ENCODE measurements around the gene PCNX3. TPM values are rescaled to one million over a fixed set of nuclear protein-coding genes. Genes with fewer than 3 reads are reported as not detected.
A peak's percentile ranks its signal among the peaks of the same experiment; 100 is the strongest.

Gene PCNX3
- total and polyA plus RNA-seq, 2 of the 13 experiments (the other 11 are each of a cell fraction or from before 2014, with no cell fraction given) = 16.2 to 23.0 TPM

GRCh38 chr11:65569973-65570918 lies 45.3 kb upstream of the PCNX3 start, which contains the start of gene ZNRD2 (continued):
- TF ChIP-seq ZNF264 (CRISPR knock-in tag; IDR thresholded peaks at IDR 0.05) (no peak), ZNF44 (CRISPR knock-in tag; IDR thresholded peaks at IDR 0.05) (peak; percentile 64; the same call in 1 of the 2 replicates), ZSCAN12 (CRISPR knock-in tag; IDR thresholded peaks at IDR 0.05) (no peak; the same call in 1 of the 2 replicates), THYN1 (CRISPR knock-in tag; IDR thresholded peaks at IDR 0.05; ENCODE audit: borderline replicate concordance, low read depth) (no peak), RELA (CRISPR knock-in tag; IDR thresholded peaks at IDR 0.05) (peak; percentile 82; the same call in 1 of the 2 replicates), MTERF4 (CRISPR knock-in tag; IDR thresholded peaks at IDR 0.05) (peak; percentile 94), JUND (CRISPR knock-in tag; IDR thresholded peaks at IDR 0.05) (no peak; the same call in 1 of the 2 replicates), KDM5A (IDR thresholded peaks at IDR 0.05; ENCODE audit: borderline replicate concordance, low read length) (peak; percentile 98), FLYWCH1 (CRISPR knock-in tag; IDR thresholded peaks at IDR 0.05) (no peak), CREBL2 (CRISPR knock-in tag; IDR thresholded peaks at IDR 0.05; ENCODE audit: borderline replicate concordance) (peak; percentile 35; the same call in 1 of the 2 replicates), NBN (conservative IDR thresholded peaks at IDR 0.05) (no peak), AHR (CRISPR knock-in tag; IDR thresholded peaks at IDR 0.05) (no peak; the same call in 1 of the 2 replicates), SRSF4 (IDR thresholded peaks at IDR 0.05; ENCODE audit: low read depth, low read length, poor library complexity, severe bottlenecking) (no peak), HNF4G (IDR thresholded peaks at IDR 0.05; ENCODE audit: borderline replicate concordance, low read depth, low read length) (no peak), HNF4G (CRISPR knock-in tag; IDR thresholded peaks at IDR 0.05; ENCODE audit: borderline replicate concordance, low read depth) (peak; percentile 56; the same call in 1 of the 2 replicates), ZNF557 (CRISPR knock-in tag; IDR thresholded peaks at IDR 0.05) (no peak), SIN3B (IDR thresholded peaks at IDR 0.05; ENCODE audit: low read length) (peak; percentile 96), ZNF775 (CRISPR knock-in tag; IDR thresholded peaks at IDR 0.05; ENCODE audit: borderline replicate concordance) (no peak), ATRX (CRISPR knock-in tag; IDR thresholded peaks at IDR 0.05; ENCODE audit: borderline replicate concordance) (no peak), ZNF598 (CRISPR knock-in tag; IDR thresholded peaks at IDR 0.05; ENCODE audit: borderline replicate concordance) (0 out of 2 replicates have a peak, but pooled peaks have one; percentile 52), ERF (CRISPR knock-in tag; IDR thresholded peaks at IDR 0.05) (peak; percentile 90; the same call in 1 of the 2 replicates), ZC3H4 (CRISPR knock-in tag; IDR thresholded peaks at IDR 0.05; ENCODE audit: borderline replicate concordance) (0 out of 2 replicates have a peak, but pooled peaks have one; percentile 37), ZNF274 (CRISPR knock-in tag; IDR thresholded peaks at IDR 0.05) (no peak; the same call in 1 of the 2 replicates)
- TF ChIP-seq, protein P1, sequence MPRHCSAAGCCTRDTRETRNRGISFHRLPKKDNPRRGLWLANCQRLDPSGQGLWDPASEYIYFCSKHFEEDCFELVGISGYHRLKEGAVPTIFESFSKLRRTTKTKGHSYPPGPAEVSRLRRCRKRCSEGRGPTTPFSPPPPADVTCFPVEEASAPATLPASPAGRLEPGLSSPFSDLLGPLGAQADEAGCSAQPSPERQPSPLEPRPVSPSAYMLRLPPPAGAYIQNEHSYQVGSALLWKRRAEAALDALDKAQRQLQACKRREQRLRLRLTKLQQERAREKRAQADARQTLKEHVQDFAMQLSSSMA (CRISPR knock-in tag; IDR thresholded peaks at IDR 0.05) = peak; percentile 87; the same call in 1 of the 2 replicates
- TF ChIP-seq, protein P2, sequence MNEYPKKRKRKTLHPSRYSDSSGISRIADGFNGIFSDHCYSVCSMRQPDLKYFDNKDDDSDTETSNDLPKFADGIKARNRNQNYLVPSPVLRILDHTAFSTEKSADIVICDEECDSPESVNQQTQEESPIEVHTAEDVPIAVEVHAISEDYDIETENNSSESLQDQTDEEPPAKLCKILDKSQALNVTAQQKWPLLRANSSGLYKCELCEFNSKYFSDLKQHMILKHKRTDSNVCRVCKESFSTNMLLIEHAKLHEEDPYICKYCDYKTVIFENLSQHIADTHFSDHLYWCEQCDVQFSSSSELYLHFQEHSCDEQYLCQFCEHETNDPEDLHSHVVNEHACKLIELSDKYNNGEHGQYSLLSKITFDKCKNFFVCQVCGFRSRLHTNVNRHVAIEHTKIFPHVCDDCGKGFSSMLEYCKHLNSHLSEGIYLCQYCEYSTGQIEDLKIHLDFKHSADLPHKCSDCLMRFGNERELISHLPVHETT (CRISPR knock-in tag; conservative IDR thresholded peaks at IDR 0.05) = peak; percentile 100
- TF ChIP-seq, protein P3, sequence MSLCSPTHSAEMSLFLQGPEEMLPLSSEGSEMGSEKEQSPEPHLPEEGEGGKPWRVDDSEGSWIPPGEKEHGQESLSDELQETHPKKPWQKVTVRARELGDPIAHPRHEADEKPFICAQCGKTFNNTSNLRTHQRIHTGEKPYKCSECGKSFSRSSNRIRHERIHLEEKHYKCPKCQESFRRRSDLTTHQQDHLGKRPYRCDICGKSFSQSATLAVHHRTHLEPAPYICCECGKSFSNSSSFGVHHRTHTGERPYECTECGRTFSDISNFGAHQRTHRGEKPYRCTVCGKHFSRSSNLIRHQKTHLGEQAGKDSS (CRISPR knock-in tag; IDR thresholded peaks at IDR 0.05; ENCODE audit: borderline replicate concordance, low read depth) = peak; percentile 70; the same call in 1 of the 2 replicates
